Heart left ventricle (tissue), 16 donors: ENCODE data around the gene PHKA2. TPM values are rescaled to one million over a fixed set of nuclear protein-coding genes. Genes with fewer than 3 reads are reported as not detected.

ENCODE experiments used
- ATAC-seq, 4 donors: fragments of 200-7000 bp; cut with Tn5 transposase; one replicate each; pipeline ENCODE4 v1.9.1; 2020 to 2022; ENCODE audit warnings: moderate library complexity in 4 of 4, mild to moderate bottlenecking in 3 of 4, moderate number of reproducible peaks in 1 of 4
- DNase-seq, 5 donors: peaks; one replicate each; pipeline ENCODE4 v3.0.0-alpha.2; 2020
- H3K27ac ChIP-seq, 12 donors: fragments of 200-600 bp; sonication (generic) in 4 of 12; one replicate each; pipeline versions ENCODE4 v1.5.0 to v1.8.0; 2016 to 2022; ENCODE audit warnings: mild to moderate bottlenecking in 2 of 12
- H3K27me3 ChIP-seq, 9 donors: fragments of 200-600 bp; sonication (generic) in 2 of 9; one replicate each; pipeline versions ENCODE4 v1.5.1 to v1.8.0; 2016 to 2022; ENCODE audit warnings: mild to moderate bottlenecking in 3 of 9
- H3K36me3 ChIP-seq, 9 donors: fragments of 200-600 bp; sonication (generic) in 2 of 9; one replicate each; pipeline versions ENCODE4 v1.5.0 to v1.8.0; 2018 to 2022; ENCODE audit warnings: mild to moderate bottlenecking in 2 of 9
- H3K4me1 ChIP-seq, 12 donors: fragments of 200-600 bp; sonication (generic) in 4 of 12; one replicate each; pipeline versions ENCODE4 v1.5.0 to v1.8.0; 2016 to 2022; ENCODE audit warnings: mild to moderate bottlenecking in 3 of 12
- H3K4me3 ChIP-seq, 12 donors: fragments of 200-600 bp; sonication (generic) in 4 of 12; one replicate each; pipeline versions ENCODE4 v1.5.0 to v1.8.0; 2017 to 2022; ENCODE audit warnings: mild to moderate bottlenecking in 9 of 12, moderate library complexity in 4 of 12
- H3K9me3 ChIP-seq, 12 donors: fragments of 200-600 bp; sonication (generic) in 4 of 12; one replicate each; pipeline versions ENCODE4 v1.5.0 to v1.8.0; 2016 to 2022; ENCODE audit warnings: mild to moderate bottlenecking in 1 of 12
- POLR2A ChIP-seq, 2 donors: fragments of 450-650 bp; IDR thresholded peaks; one replicate each; pipeline ENCODE4 v1.6.1; 2017; ENCODE audit warnings: antibody characterized with exemption in 2 of 2, mild to moderate bottlenecking in 2 of 2, moderate library complexity in 2 of 2
- WGBS, 4 donors: extraction: QIAGEN DNeasy Blood & Tissue Kit in 2 of 4; methylation state at CpG; one replicate each; pipeline versions ENCODE4 v1.1.5 to v1.1.7; 2013 to 2018; 5-methylcytosine and 5-hydroxymethylcytosine counted together
- intact Hi-C, 10 donors: fragments of 100-400 bp; cut with DNase I; formaldehyde crosslinking; loops; one replicate each; pipeline versions ENCODE4 v1.11.1 to v1.14.2; 2022
- polyA plus RNA-seq, 2 donors: library from polyadenylated mRNA; stranded (reverse); fragments of 200-250 nt; gene quantifications; one replicate each; pipeline ENCODE4 v1.2.3, GENCODE V29; 2013
- total RNA-seq, 9 donors: library from RNA; depleted of rRNA in 2 of 9; stranded (reverse); fragments of >200 nt in 2 of 9; fragmentation: NEBNext Ultra II Directional in 3 of 9; extraction: Animal tissue kit (Norgen Biotek cat#: 25700) in 3 of 9; gene quantifications; one replicate each; pipeline versions ENCODE4 v1.1.0 to v1.2.4, GENCODE V29; 2016 to 2023
- TF ChIP-seq, protein P1 (sequence below), 12 donors: fragments of 200-600 bp; sonication (generic) in 4 of 12; IDR thresholded peaks; one replicate each; pipeline versions ENCODE4 v1.5.0 to v1.8.0; 2018 to 2022; ENCODE audit warnings: antibody characterized with exemption in 12 of 12, mild to moderate bottlenecking in 5 of 12
- donor health status: ischemic (EF 13 %, LVEDD 7.1; RV severe dilation, severe dysfunction).
- donor health status: healthy with polysubstance abuse.
- donor health status: DM: no; HTN: yes; CAD: no.
- donor health status: DM: no; HTN: no; CAD: no.
- donor health status: ischemic (EF 25% LVEDD 6.9; RV normal size, moderate dysfunction).
- donor health status: ischemic (EF 25% LVEDD 5.7; RV mildly dilated, moderate dysfunction).
- donor health status: healthy.
- donor health status: DM: yes; HTN: yes; CAD: no.
- donor health status: ischemic (EF 35%, LVEDD 5.7; RV mildly dilated, moderate dysfunction).
- donor health status: nonischemic (EF 11% LVEDD 7.7; RV severe dilation, severe dysfunction).
- donor health status: DM: yes; HTN: yes; CAD: no.
- donor health status: PGD.
- donor health status: ischemic (EF 29% LVEDD 5.4; RV normal size, mild dysfunction).
- donor health status: nonischemic (EF 23%, LVEDD 6.1; RV moderate dilation, normal function).

Gene PHKA2
- total and polyA plus RNA-seq, 11 donors: 13.8 to 45.7 (median 26.9) TPM

GRCh38 chrX:18885328-18886004 is 98.4 kb downstream of the PHKA2 start:
- peak in 1 of 4 donors; percentile 3 for ATAC-seq
- DNase-seq: no peak
- WGBS, 4 donors: 30 to 52% (median 42%) methylated on average over 8 of the region's 8 CpGs
- intact Hi-C loops: loop anchor here in 8 of 10 donors (2.0 to 10.0 kb wide), 8 partner anchors 13 to 461 kb away; partner anchors contain the start of genes RS1 (in 5 of the 8) and CDKL5 (in 3 of the 8)
- Histone ChIP-seq H3K4me1 (peaks cover 0 to 42% (median 16%) of the 10 kb centered on the region in 12 donors), H3K9me3 (peaks cover 0 to 6% (median 0%) of the 10 kb centered on the region in 12 donors), H3K4me3 (peak overlapping the region in 10 of 12 donors; percentile 36 to 60 (median 50)), H3K27ac (peak overlapping the region; percentile 80 to 96 (median 88)), H3K27me3 (no peaks in the 10 kb centered on the region), H3K36me3 (no peaks in the 10 kb centered on the region)
- TF ChIP-seq, protein P1, sequence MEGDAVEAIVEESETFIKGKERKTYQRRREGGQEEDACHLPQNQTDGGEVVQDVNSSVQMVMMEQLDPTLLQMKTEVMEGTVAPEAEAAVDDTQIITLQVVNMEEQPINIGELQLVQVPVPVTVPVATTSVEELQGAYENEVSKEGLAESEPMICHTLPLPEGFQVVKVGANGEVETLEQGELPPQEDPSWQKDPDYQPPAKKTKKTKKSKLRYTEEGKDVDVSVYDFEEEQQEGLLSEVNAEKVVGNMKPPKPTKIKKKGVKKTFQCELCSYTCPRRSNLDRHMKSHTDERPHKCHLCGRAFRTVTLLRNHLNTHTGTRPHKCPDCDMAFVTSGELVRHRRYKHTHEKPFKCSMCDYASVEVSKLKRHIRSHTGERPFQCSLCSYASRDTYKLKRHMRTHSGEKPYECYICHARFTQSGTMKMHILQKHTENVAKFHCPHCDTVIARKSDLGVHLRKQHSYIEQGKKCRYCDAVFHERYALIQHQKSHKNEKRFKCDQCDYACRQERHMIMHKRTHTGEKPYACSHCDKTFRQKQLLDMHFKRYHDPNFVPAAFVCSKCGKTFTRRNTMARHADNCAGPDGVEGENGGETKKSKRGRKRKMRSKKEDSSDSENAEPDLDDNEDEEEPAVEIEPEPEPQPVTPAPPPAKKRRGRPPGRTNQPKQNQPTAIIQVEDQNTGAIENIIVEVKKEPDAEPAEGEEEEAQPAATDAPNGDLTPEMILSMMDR (IDR thresholded peaks at IDR 0.05): no peak
- TF ChIP-seq POLR2A (IDR thresholded peaks at IDR 0.05): no peak

DNA sequence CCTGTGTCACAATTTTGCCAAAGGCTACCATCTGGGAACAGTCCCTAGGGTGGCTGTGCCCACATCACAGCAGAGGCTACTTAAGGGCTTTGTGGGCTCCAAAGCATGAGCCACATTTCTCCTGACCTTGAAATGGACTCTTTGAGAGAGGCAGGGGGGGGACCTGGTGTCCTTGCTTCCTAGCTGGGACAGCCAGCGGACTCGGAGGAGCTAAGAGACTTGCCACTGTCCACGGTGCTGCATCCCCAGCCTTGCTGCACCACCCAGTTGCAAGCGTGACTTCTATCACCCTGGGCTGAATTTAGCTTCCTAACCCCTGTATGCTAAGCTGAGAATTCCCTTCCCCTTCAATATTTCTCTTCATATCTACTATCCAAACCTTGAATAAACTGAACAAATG is 99.0 kb downstream of the PHKA2 start:
- Histone ChIP-seq H3K4me3 (no peak overlapping the region), H3K27me3 (no peaks in the 10 kb centered on the region), H3K36me3 (no peaks in the 10 kb centered on the region), H3K9me3 (peaks cover 0 to 6% (median 0%) of the 10 kb centered on the region in 12 donors), H3K27ac (peak overlapping the region in 8 of 12 donors; percentile 53 to 96 (median 90)), H3K4me1 (peaks cover 0 to 38% (median 16%) of the 10 kb centered on the region in 12 donors)
- intact Hi-C loops: loop anchor here in 8 of 10 donors (5.0 to 10.0 kb wide), 5 partner anchors 208 to 458 kb away; partner anchors contain the start of genes RS1 (in 5 of the 8) and CDKL5 (in 2 of the 8)
- 42 to 78% (median 55%) methylated on average over 2 to 4 of the region's 4 CpGs for WGBS, 4 donors
- DNase-seq (no peak), ATAC-seq (no peak)
- no peak for TF ChIP-seq POLR2A (IDR thresholded peaks at IDR 0.05)
- TF ChIP-seq, protein P1 (IDR thresholded peaks at IDR 0.05): no peak

DNA sequence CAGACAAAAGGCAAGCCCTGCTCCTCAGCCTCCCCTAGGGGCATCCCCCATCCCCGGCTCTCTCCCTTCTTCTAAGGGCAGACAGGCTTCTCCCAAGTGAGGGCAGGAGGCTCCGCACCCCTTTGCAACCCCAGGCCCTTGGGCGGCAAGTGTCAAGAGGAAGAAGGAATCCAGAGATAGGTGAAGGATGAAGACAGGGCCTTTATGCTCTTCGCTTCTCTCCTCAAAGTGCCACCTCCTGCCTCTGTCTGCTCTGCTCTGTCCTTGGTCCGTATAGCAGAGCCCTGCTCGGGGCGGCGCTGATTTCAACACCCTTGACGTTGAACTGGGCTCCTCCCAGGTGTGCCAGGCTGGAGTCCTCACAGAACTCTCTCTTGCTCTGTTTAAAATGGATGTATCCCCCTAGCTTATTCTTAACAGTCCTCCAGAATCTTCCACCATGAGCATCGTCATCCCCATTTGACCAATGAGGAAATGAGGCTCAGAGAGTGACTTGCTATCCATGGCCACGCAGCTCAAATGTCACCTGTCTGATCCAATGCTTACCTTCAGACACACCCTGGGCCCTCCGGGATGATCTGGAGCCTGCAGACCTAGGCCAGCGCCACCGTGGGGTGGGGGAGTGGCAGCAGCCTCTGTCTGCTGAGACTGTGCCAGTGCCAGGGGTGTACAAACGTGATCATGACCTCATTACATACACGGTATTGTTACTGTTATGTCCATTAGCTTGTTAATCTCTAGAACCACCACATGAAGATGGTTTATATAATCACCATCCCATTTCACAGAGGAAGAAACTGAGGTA is 99.8 kb downstream of the PHKA2 start:
- Histone ChIP-seq H3K9me3 (peaks cover 0 to 6% (median 0%) of the 10 kb centered on the region in 12 donors), H3K4me3 (no peak overlapping the region), H3K27ac (peak overlapping the region in 8 of 12 donors; percentile 8 to 90 (median 62)), H3K4me1 (peaks cover 0 to 37% (median 16%) of the 10 kb centered on the region in 12 donors), H3K27me3 (no peaks in the 10 kb centered on the region), H3K36me3 (no peaks in the 10 kb centered on the region)
- no peak for TF ChIP-seq POLR2A (IDR thresholded peaks at IDR 0.05)
- TF ChIP-seq, protein P1 (IDR thresholded peaks at IDR 0.05): no peak
- ATAC-seq (no peak), DNase-seq (no peak)
- intact Hi-C loops: loop anchor here in 5 of 10 donors (10.0 kb wide), 2 partner anchors 209 to 289 kb away; partner anchors contain the start of gene RS1 (in 3 of the 5)
- WGBS, 4 donors: 65 to 76% (median 70%) methylated on average over 15 to 16 of the region's 16 CpGs
